HUDEP-2 (cell line): ENCODE data around the gene SPATA21.
"Not testable (repeated sequence)": the region's sequence is repeated elsewhere in the genome, so short reads cannot be mapped to it uniquely, and the experiment has no call there.

Source experiments
- DNase-seq, 76 experiments: peaks; one replicate each; lab custom pipeline; 2025; ENCODE audit not compliant: unreplicated experiment in 76 of 76; lab: John Stamatoyannopoulos, UW

Gene SPATA21

GRCh38 chr1:16387201-16388188 lies 49.7 kb downstream of the SPATA21 start:
- DNase-seq = no peak

DNA sequence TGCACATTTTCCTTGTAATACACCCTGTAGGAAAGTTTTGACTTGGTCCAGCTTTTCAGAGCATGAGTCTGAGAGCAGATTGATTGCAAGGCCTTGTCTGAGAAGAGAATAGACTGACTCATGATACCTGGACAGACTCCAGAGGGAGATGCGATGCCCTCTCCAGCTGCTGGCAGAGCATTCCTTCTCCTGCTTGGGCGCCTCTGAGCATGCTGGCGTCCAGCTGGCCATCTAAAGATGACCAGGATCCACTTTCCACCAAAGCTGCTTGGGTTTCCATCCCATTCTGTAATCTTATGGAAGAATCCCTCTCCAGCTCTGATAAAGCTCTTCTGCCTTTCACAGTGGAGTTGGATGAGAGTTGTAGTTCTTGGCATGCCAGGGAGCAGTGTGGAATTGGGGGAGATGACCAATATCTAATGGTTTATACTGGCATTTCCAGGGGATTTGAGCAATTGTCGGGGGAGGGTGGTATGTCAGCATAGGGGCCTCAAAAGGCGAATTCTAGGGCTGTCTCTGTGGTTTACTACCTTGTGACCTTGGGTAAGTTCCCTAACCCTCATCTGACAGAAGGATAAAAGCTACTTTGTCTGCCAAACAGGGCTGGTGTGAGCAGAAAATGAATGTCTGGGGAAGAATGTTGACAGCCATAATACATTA lies 50.6 kb downstream of the SPATA21 start:
- peak in 29 of 76 experiments; percentile 3 to 52 (median 16) for DNase-seq

DNA sequence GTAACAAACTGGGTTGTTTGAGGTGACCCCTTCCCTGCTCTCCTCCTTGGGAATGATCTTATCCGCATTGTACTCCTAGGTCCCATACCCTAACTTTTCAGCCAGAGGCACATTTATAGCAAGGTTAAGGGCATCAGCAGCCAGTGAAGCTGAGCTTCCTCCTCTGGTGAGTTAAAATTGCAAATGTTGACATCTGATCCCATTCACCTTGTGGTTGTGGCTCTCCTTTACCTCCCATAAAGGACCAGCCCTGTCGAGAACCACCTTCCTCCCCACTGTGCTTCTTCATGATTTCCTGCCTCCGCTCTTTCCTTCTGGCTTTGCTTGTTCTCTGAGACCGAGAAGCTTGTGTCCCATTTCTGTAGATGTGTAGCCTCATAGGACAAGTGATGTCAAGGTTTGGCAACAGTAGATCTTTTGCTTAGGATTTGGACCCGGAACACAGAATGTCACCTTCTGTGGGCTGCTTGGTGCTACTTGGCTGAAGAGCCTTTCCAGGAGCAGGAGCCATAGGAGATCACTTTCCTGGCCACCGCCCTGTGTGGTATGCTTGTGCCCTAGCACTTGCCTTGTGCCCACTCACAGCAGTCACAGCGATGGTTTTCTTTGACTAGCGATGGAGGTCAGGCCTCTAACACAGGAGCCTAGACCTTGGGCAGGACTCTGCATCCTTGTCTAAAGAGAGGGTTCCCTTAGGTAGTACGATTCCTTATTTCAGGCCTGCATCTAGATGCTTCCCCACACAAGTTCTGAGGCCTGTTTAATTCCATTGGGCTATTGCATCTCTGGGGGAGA lies 51.4 kb downstream of the SPATA21 start:
- no peak for DNase-seq

DNA sequence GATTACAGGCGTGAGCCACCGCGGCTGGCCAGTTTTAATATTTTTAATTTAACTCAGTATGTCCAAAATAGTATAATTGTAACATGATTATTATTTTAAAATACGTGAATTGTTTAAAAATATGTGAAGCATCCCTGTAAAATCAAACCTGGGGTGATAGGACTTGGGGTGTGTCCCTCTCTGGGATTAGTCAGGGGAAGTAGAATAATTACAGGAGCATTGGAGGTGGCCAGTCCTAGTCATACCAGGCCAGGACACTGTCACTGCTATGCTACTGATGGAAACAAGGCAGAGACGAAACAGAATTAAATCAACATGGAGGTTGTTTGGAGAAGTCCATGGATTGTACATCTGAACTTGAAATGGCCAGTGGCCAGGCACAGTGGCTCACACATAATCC lies 53.3 kb downstream of the SPATA21 start:
- no peak for DNase-seq

DNA sequence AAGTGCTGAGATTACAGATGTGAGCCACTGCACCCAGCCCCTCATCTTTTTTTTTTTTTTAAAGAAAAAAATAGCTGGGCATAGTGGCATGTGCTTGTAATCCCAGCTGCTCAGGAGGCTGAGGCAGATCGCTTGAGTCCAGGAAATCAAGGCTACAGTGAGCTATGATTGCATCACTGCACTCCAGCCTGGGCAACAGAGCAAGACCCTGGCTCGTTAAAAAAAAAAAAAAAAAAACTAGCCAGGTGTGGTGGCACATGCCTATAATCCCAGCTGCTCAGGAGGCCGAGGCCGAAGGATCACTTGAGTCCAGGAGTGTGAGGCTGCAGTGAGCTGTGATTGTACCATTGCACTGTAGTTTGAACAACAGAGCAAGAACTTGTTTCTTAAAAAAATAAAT lies 56.4 kb downstream of the SPATA21 start:
- no peak for DNase-seq

GRCh38 chr1:16378443-16378842 lies 58.8 kb downstream of the SPATA21 start:
- DNase-seq = no peak

DNA sequence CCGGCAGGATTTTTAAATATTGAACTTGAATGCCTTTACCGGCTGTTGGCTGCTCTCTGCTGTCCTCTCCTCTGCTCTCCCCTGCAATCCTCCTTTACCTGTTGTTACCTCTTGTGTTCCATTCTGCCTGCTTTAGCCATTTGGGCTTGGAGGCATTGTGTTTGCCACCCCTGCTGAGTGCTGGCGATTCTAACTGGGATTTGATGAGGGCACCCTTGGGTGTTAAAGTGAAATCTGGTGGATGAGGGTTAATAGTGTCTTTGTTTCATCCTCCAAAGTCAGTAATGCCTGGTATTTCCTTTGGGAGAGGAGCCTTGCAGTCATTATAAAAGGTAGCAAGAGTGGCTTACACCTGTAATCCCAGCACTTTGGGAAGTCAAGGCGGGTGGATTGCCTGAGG lies 60.3 kb downstream of the SPATA21 start:
- DNase-seq = no peak

GRCh38 chr1:16375521-16376340 lies 61.5 kb downstream of the SPATA21 start:
- DNase-seq = no peak

- DNase-seq = no peak
Observed at GRCh38 chr1:16374266-16374665, 63.0 kb downstream of the SPATA21 start.

- DNase-seq = no peak
Observed at GRCh38 chr1:16372535-16373285, 64.5 kb downstream of the SPATA21 start.

DNA sequence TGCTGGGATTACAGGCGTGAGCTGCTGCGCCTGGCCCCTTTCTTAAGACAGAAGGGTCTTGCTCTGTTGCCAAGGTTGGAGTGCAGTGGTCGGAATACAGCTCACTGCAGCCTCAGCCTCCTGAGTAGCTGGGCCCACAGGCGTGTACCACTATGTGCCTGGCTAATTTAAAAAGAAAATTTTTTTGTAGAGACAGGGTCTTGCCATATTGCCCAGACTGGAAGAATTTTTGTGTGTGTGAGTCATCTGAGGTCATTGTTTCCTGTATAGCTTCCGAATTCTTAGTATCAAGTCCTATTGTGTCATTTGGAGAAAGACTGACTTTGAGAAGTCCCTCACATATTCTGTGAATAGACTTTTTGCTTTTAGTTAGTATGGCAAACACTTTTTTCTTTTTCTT lies 65.5 kb downstream of the SPATA21 start:
- no peak for DNase-seq

- DNase-seq = no peak
Observed at GRCh38 chr1:16369821-16370220, 67.4 kb downstream of the SPATA21 start.

DNA sequence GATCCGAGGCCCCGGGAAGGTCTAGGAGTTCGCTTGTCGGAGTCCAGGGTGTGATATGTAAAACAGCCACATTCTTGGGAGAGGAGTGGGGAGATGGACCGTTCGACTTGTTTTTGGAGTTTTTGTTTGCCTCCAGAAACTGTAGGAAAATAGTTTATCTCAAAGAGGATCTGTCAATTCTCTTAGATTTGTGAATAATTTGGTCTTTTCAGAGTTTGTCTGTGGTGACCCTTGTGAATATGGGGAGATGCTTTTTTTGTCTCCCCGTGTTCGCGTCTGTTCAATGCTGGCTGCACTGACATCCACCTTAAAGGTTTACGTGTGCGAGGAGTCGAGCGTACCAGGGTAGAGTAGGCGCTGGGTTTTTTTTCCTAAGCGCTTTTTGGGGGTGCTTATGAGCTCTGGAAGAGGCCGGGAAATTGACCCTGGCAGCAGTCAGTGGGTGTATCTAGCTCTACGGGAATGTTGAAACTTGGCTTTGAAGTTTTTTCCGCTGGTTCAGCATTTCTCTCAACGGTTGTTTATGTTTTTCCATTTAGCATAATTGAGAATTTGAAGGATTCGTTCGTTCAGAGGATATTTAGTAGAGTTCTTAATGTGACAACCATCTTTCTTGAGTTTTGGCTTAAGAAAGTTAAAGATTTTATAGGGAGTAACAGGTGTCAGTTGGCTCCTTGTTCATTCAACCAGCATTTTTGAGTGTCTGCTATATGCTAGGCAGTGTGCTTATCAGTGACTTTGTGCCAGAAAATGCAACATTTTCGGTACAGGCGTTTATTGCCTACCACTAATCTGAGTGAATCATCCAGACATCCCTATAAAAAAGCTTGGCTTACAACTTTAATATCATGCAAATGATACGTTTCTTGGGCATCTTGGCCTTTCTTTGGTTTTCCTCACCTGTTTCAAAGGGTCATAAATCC lies 69.0 kb downstream of the SPATA21 start:
- DNase-seq = peak in 20 of 76 experiments; percentile 2 to 46 (median 18)

DNA sequence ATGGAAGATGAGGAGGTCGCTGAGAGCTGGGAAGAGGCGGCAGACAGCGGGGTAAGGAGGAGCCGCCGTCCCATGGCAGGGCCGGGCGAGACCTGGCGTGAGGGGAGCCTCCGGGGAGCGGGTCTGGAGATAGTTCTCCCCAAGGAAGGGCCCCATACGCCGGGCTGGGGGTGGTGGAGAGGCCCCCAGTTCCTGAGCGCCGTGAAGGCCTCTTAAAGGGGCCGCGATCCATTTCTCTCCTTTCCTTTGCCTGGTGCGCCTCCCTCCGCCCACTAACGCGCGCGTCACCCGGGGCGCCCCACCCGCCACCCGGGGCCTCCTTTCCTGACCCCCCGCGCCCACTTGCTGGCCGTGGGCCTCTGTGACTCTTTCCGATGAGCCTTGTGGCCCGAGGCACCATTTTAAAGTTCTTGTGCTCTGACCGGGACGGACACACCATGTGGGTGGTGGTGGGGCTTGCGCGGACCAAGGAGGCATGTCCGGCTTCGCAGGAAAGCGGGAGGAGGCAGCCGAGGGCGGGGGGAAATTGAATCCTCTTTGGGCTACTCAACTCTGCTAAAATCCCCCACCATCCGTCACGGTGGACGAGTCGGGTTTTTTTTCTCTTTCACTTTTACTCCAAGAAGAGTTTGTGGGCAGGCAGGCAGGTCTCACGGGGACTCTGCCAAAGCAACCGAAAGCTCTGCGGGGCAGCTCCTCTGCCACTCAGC lies 69.8 kb downstream of the SPATA21 start:
- DNase-seq = peak in 67 of 76 experiments; percentile 13 to 89 (median 69)

DNA sequence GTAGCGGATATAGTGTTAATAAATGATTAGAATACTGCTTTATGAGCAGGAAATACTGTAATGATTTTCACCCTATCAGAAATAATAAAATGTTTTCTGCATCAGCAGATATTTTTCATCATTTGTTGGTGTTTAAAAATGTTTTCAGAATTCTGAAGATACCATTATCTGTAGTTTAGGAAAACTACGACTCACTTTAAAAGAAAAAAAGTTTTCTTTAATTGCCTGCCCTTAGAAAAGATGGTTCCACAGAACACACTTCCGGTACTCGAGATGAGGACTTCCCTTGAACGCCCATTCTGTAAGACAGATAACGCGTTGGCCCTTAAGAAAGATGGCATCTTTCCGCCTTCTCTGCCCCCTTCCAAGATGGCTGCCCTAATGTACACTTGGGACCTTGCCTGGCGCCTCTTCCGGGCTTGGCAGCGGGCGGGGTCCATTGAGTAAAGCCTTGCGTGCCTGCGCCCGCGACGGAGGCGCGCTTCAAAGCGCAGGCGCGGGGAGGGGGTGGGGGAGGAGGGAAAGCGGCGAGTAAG lies 70.4 kb downstream of the SPATA21 start, which contains the start of gene SZRD1:
Gene SZRD1 (plus strand): TSS at position 521 of the 536 bp plus-strand sequence. CDS start 16 bp downstream, outside the sequence.
- peak in 74 of 76 experiments; percentile 64 to 98 (median 94) for DNase-seq

DNA sequence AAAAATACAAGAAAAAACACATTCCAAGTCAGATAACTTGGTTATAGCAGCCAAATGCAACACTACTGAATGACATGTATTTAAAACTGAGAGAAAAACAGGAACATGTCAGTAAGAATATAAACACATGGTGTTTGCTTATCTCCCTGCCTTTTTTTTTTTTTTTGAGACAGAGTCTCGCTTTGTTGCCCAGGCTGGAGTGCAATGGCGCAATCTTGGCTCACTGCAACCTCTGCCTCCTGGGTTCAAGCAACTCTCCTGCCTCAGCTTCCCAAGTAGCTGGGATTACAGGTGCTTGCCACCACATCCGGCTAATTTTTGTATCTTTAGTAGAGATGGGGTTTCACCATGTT lies 72.1 kb downstream of the SPATA21 start:
- not testable (repeated sequence) for DNase-seq

GRCh38 chr1:16356867-16357266 lies 80.4 kb downstream of the SPATA21 start:
- DNase-seq = no peak
